Renal cortex interstitium (tissue), 11 donors: ENCODE results near the gene LEFTY1. TPM values are rescaled to one million over a fixed set of nuclear protein-coding genes. Genes with fewer than 3 reads are reported as not detected.
"Not testable (repeated sequence)": the region's sequence is repeated elsewhere in the genome, so short reads cannot be mapped to it uniquely, and the experiment has no call there.

Experiments
- DNase-seq, 11 donors: peaks; one replicate each; pipeline ENCODE4 v3.0.0-alpha.2; 2013; ENCODE audit warnings: low read depth in 9 of 11, low spot score in 4 of 11; ENCODE audit errors: extremely low read depth in 1 of 11
- polyA plus RNA-seq, 3 donors: library from polyadenylated mRNA; unstranded; fragments of 120-200 nt; gene quantifications; one replicate each; pipeline ENCODE4 v1.2.1, GENCODE V29; 2013; ENCODE audit not compliant: insufficient read length in 3 of 3

The LEFTY1 gene
- polyA plus RNA-seq, 3 donors = 4.2 to 5.5 (median 4.8) TPM

GRCh38 chr1:225844236-225845061, 44.5 kb downstream of the LEFTY1 start:
- DNase-seq = no peak

- no peak for DNase-seq
These were observed 45.5 kb downstream of the LEFTY1 start for GRCh38 chr1:225843426-225843795.

GRCh38 chr1:225842788-225843425, 46.0 kb downstream of the LEFTY1 start:
- DNase-seq = no peak

- DNase-seq = no peak
These were observed 46.9 kb downstream of the LEFTY1 start for GRCh38 chr1:225842074-225842473.

- no peak for DNase-seq
These were observed 48.2 kb downstream of the LEFTY1 start for GRCh38 chr1:225840713-225841112.

GRCh38 chr1:225840223-225840610, 48.7 kb downstream of the LEFTY1 start:
- no peak for DNase-seq

- no peak for DNase-seq
These were observed 50.2 kb downstream of the LEFTY1 start for GRCh38 chr1:225838793-225839192.

- not testable (repeated sequence) for DNase-seq
These were observed 52.6 kb downstream of the LEFTY1 start for GRCh38 chr1:225836296-225836695.

Other genes with a start within 250 kb of the LEFTY1 start
- 100 to 1,000 TPM; 103 to 114 (median 112) TPM for gene ENAH, start 236.0 kb downstream of the LEFTY1 start, polyA plus RNA-seq
- gene SRP9, start 111.3 kb downstream of the LEFTY1 start, polyA plus RNA-seq = 100 to 1,000 TPM; 397 to 497 (median 435) TPM
- gene EPHX1, start 79.0 kb downstream of the LEFTY1 start, polyA plus RNA-seq = 10 to 100 TPM; 52.0 to 60.3 (median 58.9) TPM
- 10 to 100 TPM; 47.2 to 94.4 (median 48.6) TPM for gene TMEM63A, start 6.8 kb downstream of the LEFTY1 start, polyA plus RNA-seq
- gene PYCR2, start 35.1 kb upstream of the LEFTY1 start, polyA plus RNA-seq = 10 to 100 TPM; 50.0 to 59.1 (median 57.3) TPM
- gene LEFTY2, start 52.1 kb upstream of the LEFTY1 start, polyA plus RNA-seq = 1 to 10 TPM in 1 of 3 donors, under 1 TPM in 2; 0.82 to 1.5 (median 0.89) TPM
- gene SDE2, start 110.2 kb upstream of the LEFTY1 start, polyA plus RNA-seq = 10 to 100 TPM; 19.9 to 23.8 (median 21.7) TPM
- 1,000 to 10,000 TPM; 1,156 to 1,461 (median 1,232) TPM for gene H3-3A, start 173.6 kb upstream of the LEFTY1 start, polyA plus RNA-seq